ENCODE data around the gene MBNL1.
"Not testable (repeated sequence)": the region's sequence is repeated elsewhere in the genome, so short reads cannot be mapped to it uniquely, and the experiment has no call there.

Gene MBNL1

GRCh38 chr3:152355744-152356665 lies 87.3 kb downstream of the MBNL1 start:
- FAIRE-seq: no peak

- FAIRE-seq: no peak
Measured at GRCh38 chr3:152356870-152357276, 88.1 kb downstream of the MBNL1 start.

- FAIRE-seq: no peak
Measured at GRCh38 chr3:152357587-152357986, 88.9 kb downstream of the MBNL1 start.

- FAIRE-seq: no peak
Measured at GRCh38 chr3:152359385-152360248, 90.9 kb downstream of the MBNL1 start.

- no peak for FAIRE-seq
Measured at GRCh38 chr3:152360302-152360701, 91.6 kb downstream of the MBNL1 start.

- FAIRE-seq: no peak
Measured at GRCh38 chr3:152360966-152361365, 92.2 kb downstream of the MBNL1 start.

GRCh38 chr3:152362086-152362485 lies 93.4 kb downstream of the MBNL1 start:
- FAIRE-seq: no peak

GRCh38 chr3:152364237-152364636 lies 95.5 kb downstream of the MBNL1 start:
- FAIRE-seq: no peak

GRCh38 chr3:152365126-152365525 lies 96.4 kb downstream of the MBNL1 start:
- no peak for FAIRE-seq

GRCh38 chr3:152365766-152366593 lies 97.3 kb downstream of the MBNL1 start:
- no peak for FAIRE-seq

GRCh38 chr3:152367192-152367591 lies 98.5 kb downstream of the MBNL1 start:
- not testable (repeated sequence) for FAIRE-seq

GRCh38 chr3:152372633-152373032 lies 103.9 kb downstream of the MBNL1 start:
- FAIRE-seq: not testable (repeated sequence)

- no peak for FAIRE-seq
Measured at GRCh38 chr3:152373379-152373778, 104.7 kb downstream of the MBNL1 start.

- no peak for FAIRE-seq
Measured at GRCh38 chr3:152374262-152374990, 105.7 kb downstream of the MBNL1 start.

- FAIRE-seq: no peak
Measured at GRCh38 chr3:152375546-152375945, 106.8 kb downstream of the MBNL1 start.

GRCh38 chr3:152376351-152377183 lies 107.8 kb downstream of the MBNL1 start:
- no peak for FAIRE-seq

- FAIRE-seq: no peak
Measured at GRCh38 chr3:152377184-152377570, 108.4 kb downstream of the MBNL1 start.

GRCh38 chr3:152379415-152380042 lies 110.8 kb downstream of the MBNL1 start:
- no peak for FAIRE-seq

GRCh38 chr3:152380043-152380442 lies 111.3 kb downstream of the MBNL1 start:
- FAIRE-seq: no peak

GRCh38 chr3:152381881-152382295 lies 113.2 kb downstream of the MBNL1 start:
- FAIRE-seq: no peak

Data from G401.6 (cell line).